ENCODE results near the gene UBAP2L.
"Not testable (repeated sequence)": the region's sequence is repeated elsewhere in the genome, so short reads cannot be mapped to it uniquely, and the experiment has no call there.

Gene UBAP2L

DNA sequence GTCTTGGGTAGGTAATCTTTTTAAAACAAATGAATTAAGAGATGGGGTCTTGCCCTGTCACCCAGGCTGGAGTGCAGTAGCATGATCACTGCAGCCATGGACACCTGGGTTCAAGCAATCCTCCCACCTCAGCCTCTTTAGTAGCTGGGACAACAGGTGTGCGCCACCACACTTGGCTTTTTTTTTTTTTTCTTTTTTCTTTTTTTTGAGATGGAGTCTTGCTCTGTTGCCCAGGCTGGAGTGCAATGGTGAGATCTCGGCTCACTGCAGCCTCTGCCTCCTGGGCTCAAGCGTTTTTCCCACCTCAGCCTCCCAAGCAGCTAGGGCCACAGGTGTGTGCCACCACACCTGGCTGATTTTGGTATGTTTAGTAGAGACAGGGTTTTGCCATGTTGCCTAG, 10.4 kb downstream of the UBAP2L start:
- not testable (repeated sequence) for H3K27me3 ChIP-seq (ENCODE audit: control insufficient read depth, insufficient read depth, low read length); H3K4me1 ChIP-seq (ENCODE audit: control insufficient read depth, insufficient read depth, low read length); H3K9ac ChIP-seq (ENCODE audit: low read depth, low read length); H3K9me3 ChIP-seq (ENCODE audit: control insufficient read depth, insufficient read depth, low read length); H3K4me3 ChIP-seq (ENCODE audit: low read depth, low read length)
- H3K36me3 ChIP-seq (ENCODE audit: control insufficient read depth, insufficient read depth, low read length): peaks cover 45% of the 10 kb centered on the region

DNA sequence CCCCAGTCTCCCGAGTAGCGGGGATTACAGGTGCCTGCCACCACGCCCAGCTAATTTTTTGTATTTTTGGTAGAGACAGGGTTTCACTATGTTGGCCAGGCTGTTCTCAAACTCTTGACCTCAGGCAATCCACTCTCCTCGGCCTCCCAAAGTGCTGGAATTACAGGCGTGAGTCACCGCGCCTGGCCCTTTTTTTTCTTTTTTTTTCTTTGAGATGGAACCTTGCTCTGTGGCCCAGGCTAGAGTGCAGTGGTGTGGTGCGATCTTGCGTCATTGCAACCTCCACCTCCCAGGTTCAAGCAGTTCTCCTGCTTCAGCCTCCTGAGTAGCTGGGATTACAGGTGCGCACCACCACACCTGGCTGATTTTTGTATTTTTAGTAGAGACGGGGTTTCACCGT, 12.4 kb downstream of the UBAP2L start:
- H3K36me3 ChIP-seq (ENCODE audit: control insufficient read depth, insufficient read depth, low read length): peaks cover 51% of the 10 kb centered on the region
- not testable (repeated sequence) for H3K4me1 ChIP-seq (ENCODE audit: control insufficient read depth, insufficient read depth, low read length); H3K27me3 ChIP-seq (ENCODE audit: control insufficient read depth, insufficient read depth, low read length); H3K9me3 ChIP-seq (ENCODE audit: control insufficient read depth, insufficient read depth, low read length); H3K4me3 ChIP-seq (ENCODE audit: low read depth, low read length); H3K9ac ChIP-seq (ENCODE audit: low read depth, low read length)

DNA sequence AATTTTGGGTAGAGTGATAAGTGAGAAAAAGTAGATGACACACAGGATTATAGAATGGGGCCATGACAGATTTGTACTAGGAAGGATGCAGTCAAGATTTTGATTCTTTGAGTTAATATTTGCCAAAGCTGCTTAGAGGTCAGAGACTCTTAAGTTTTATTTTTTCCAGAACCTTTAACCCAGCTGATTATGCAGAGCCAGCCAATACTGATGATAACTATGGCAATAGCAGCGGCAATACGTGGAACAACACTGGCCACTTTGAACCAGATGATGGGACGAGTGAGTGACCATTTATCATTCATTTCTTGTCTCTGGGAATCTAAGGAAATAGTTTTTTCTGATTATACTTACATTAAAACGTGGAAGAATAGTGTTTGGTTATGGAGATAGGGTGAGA, 16.1 kb downstream of the UBAP2L start:
- Histone ChIP-seq H3K9me3 (ENCODE audit: control insufficient read depth, insufficient read depth, low read length) (no peaks in the 10 kb centered on the region), H3K36me3 (ENCODE audit: control insufficient read depth, insufficient read depth, low read length) (peaks cover 37% of the 10 kb centered on the region), H3K27me3 (ENCODE audit: control insufficient read depth, insufficient read depth, low read length) (no peaks in the 10 kb centered on the region), H3K4me1 (ENCODE audit: control insufficient read depth, insufficient read depth, low read length) (no peaks in the 10 kb centered on the region), H3K9ac (ENCODE audit: low read depth, low read length) (no peak overlapping the region), H3K4me3 (ENCODE audit: low read depth, low read length) (no peak overlapping the region)

DNA sequence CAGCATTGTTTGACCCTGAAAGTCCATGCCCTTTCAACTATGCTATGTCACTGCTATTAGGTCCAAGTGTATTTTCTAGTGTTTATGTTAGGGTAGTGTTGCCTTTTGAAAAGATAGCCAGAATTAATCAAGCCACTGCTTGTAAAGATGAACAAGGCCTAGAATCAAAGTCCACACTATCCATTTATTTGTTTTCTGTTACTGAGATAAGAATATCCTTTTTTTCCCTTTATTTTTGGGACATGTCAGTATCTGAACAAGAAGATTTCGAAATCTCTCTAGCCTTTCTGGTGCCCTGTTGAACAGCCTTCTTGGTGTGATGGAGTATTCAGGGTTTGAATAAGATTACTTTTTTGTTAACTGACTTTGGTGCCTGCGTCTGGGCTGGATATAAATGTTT, 16.7 kb downstream of the UBAP2L start:
- no peaks in the 10 kb centered on the region for H3K27me3 ChIP-seq (ENCODE audit: control insufficient read depth, insufficient read depth, low read length)
- H3K36me3 ChIP-seq (ENCODE audit: control insufficient read depth, insufficient read depth, low read length): peaks cover 42% of the 10 kb centered on the region
- no peak overlapping the region for H3K4me3 ChIP-seq (ENCODE audit: low read depth, low read length)
- H3K4me1 ChIP-seq (ENCODE audit: control insufficient read depth, insufficient read depth, low read length): no peaks in the 10 kb centered on the region
- H3K9me3 ChIP-seq (ENCODE audit: control insufficient read depth, insufficient read depth, low read length): no peaks in the 10 kb centered on the region
- no peak overlapping the region for H3K9ac ChIP-seq (ENCODE audit: low read depth, low read length)

DNA sequence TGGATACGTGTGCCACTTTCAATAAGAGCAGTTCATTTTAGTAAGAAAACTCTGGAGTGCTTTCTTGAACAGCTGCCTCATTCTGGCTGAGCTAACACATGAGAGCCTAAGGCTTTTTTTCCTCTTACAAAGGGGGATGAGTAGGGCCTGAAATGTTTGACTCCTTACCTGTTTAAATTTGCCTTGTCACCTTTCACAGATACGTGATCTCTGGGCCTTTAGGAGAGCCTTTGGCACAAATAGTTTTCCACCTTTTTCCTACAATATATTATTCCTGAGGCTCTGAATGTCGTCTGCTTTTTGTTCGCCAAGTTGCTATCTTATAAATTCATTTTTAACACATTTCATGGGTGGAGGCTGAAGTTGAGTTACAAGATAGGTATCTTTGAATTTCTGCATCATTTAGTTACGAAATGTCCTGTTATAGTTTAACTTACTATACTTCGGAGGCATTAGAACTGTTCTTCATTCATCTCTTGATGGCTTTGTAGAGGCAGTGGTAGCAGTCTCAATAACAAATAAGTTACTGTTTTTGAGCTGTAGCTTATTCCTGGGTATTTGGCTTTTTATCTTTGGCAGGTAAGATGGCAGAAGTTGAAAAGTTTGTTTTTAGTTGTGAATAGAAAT, 17.2 kb downstream of the UBAP2L start:
- H3K27me3 ChIP-seq (ENCODE audit: control insufficient read depth, insufficient read depth, low read length): no peaks in the 10 kb centered on the region
- H3K9me3 ChIP-seq (ENCODE audit: control insufficient read depth, insufficient read depth, low read length): no peaks in the 10 kb centered on the region

DNA sequence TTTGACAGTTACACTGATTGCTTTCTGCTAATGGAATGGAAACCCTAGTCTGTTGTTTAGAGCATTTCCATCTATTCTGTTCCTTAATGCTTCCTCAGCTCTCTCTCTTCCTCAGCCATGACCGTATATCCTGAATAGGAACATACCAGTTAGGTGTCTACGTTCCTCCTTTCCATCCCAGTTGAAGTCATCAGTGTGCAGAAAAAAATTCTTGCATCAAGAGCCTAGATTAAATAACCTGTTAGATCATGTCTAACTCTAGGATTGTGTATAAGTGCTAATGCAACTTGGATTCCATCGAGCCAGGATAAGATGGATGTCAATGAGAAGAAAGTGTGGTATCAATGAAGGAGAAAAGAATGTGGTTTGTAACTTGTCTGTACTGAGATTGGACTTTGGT, 18.7 kb downstream of the UBAP2L start:
- Histone ChIP-seq H3K9me3 (ENCODE audit: control insufficient read depth, insufficient read depth, low read length) (no peaks in the 10 kb centered on the region), H3K9ac (ENCODE audit: low read depth, low read length) (no peak overlapping the region), H3K36me3 (ENCODE audit: control insufficient read depth, insufficient read depth, low read length) (peaks cover 44% of the 10 kb centered on the region), H3K27me3 (ENCODE audit: control insufficient read depth, insufficient read depth, low read length) (no peaks in the 10 kb centered on the region), H3K4me3 (ENCODE audit: low read depth, low read length) (no peak overlapping the region), H3K4me1 (ENCODE audit: control insufficient read depth, insufficient read depth, low read length) (no peaks in the 10 kb centered on the region)

More for the DNA sequence above, 17.2 kb downstream of the UBAP2L start:
- peaks cover 42% of the 10 kb centered on the region for H3K36me3 ChIP-seq (ENCODE audit: control insufficient read depth, insufficient read depth, low read length)
- H3K4me3 ChIP-seq (ENCODE audit: low read depth, low read length): no peak overlapping the region
- H3K4me1 ChIP-seq (ENCODE audit: control insufficient read depth, insufficient read depth, low read length): no peaks in the 10 kb centered on the region
- H3K9ac ChIP-seq (ENCODE audit: low read depth, low read length): no peak overlapping the region

DNA sequence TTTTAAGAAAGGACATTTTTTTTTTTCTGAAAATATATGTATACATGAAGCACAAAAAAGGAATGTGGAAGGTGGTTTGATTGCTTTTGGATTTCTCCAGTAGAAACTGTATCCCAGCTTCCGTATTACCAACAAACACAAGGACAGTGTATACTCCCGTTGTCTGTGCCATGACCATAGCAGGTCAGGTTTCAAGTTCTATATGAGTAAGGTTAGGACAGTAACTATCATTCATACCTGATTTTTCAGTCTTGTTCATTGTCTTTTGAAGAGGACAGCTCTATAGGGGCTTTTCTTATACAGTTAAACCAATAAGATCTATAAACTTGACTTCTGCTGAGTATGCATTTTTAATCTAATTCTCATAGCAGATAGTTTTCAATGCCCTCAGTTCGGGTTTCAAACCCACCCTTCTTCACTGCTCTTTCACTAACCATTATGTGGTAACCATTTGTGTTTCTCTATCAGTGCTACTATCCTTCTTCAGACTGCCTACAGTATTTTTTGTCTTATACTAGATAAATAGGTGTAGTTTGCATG, 19.6 kb downstream of the UBAP2L start:
- Histone ChIP-seq H3K4me3 (ENCODE audit: low read depth, low read length) (no peak overlapping the region), H3K9ac (ENCODE audit: low read depth, low read length) (no peak overlapping the region), H3K4me1 (ENCODE audit: control insufficient read depth, insufficient read depth, low read length) (no peaks in the 10 kb centered on the region), H3K27me3 (ENCODE audit: control insufficient read depth, insufficient read depth, low read length) (no peaks in the 10 kb centered on the region), H3K36me3 (ENCODE audit: control insufficient read depth, insufficient read depth, low read length) (peaks cover 42% of the 10 kb centered on the region), H3K9me3 (ENCODE audit: control insufficient read depth, insufficient read depth, low read length) (no peaks in the 10 kb centered on the region)

DNA sequence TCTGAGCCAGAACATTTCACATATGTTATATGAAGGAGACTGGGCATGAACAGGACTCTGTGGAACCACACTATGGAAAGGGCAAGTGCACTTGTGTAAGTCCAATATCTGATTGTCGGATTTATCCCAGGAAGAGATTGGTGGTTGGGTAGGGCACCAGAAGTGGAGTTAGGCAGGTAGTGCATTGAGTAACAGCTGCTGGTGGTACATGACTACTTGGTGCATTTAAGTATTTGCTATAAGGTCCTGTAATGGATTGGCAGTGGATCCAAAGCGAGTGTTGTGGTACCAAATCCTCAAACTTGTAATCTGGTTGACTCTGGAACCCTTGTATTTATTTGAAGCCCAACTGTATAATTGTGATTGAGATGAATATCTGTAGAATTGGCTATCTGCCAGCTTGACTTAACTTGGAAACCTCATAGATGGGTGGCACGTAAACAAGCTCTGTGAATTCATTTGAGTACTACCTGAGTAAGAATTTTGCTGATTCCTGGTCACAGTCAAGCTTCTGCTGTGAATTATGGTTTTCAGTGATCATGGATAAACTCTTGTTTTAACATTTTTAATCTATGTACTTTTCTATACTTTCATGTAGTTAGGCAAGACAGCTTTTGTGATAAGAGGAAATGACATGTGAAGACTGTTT, 21.1 kb downstream of the UBAP2L start:
- Histone ChIP-seq H3K36me3 (ENCODE audit: control insufficient read depth, insufficient read depth, low read length) (peaks cover 40% of the 10 kb centered on the region), H3K9ac (ENCODE audit: low read depth, low read length) (no peak overlapping the region), H3K4me1 (ENCODE audit: control insufficient read depth, insufficient read depth, low read length) (no peaks in the 10 kb centered on the region), H3K9me3 (ENCODE audit: control insufficient read depth, insufficient read depth, low read length) (no peaks in the 10 kb centered on the region), H3K4me3 (ENCODE audit: low read depth, low read length) (no peak overlapping the region), H3K27me3 (ENCODE audit: control insufficient read depth, insufficient read depth, low read length) (no peaks in the 10 kb centered on the region)

DNA sequence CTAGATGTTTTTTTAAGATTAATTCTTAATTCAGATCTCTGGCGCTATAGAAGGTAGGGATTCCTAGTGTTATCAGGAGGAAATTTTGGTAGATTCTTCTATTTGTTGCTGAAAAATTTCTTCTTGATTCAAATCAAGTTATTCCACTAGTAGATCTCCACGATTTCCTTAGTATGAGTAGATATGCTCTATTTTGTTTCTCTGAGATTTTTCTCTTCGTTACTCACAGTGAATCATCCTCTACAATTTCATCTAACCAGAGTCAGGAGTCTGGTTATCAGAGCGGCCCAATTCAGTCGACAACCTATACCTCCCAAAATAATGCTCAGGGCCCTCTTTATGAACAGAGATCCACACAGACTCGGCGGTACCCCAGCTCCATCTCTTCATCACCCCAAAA, 32.9 kb downstream of the UBAP2L start:
- H3K27me3 ChIP-seq (ENCODE audit: control insufficient read depth, insufficient read depth, low read length): no peaks in the 10 kb centered on the region
- no peak overlapping the region for H3K4me3 ChIP-seq (ENCODE audit: low read depth, low read length)
- no peak overlapping the region for H3K9ac ChIP-seq (ENCODE audit: low read depth, low read length)
- no peaks in the 10 kb centered on the region for H3K9me3 ChIP-seq (ENCODE audit: control insufficient read depth, insufficient read depth, low read length)
- H3K36me3 ChIP-seq (ENCODE audit: control insufficient read depth, insufficient read depth, low read length): peaks cover 90% of the 10 kb centered on the region
- no peaks in the 10 kb centered on the region for H3K4me1 ChIP-seq (ENCODE audit: control insufficient read depth, insufficient read depth, low read length)

DNA sequence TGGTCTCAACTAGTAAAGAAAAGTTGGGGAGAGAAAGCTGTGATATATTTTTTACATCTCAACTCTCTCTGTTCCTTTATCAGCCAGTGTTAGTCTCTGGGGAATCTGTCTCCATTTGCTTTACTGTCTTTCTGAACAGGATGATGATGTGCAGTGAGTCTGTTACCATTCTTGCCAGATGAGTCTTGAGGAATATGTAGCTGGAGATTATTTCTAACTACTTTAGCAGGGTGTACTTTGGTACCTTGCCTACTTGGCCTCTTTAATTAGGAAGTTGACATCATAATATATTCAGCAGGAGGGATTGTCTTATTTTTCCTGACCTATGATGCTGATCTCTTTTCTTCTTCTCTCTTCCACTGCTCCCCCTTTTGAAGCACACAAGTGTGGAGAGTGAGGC, 35.9 kb downstream of the UBAP2L start:
- Histone ChIP-seq H3K27me3 (ENCODE audit: control insufficient read depth, insufficient read depth, low read length) (no peaks in the 10 kb centered on the region), H3K4me3 (ENCODE audit: low read depth, low read length) (no peak overlapping the region), H3K9me3 (ENCODE audit: control insufficient read depth, insufficient read depth, low read length) (no peaks in the 10 kb centered on the region), H3K9ac (ENCODE audit: low read depth, low read length) (no peak overlapping the region), H3K36me3 (ENCODE audit: control insufficient read depth, insufficient read depth, low read length) (peaks cover 87% of the 10 kb centered on the region), H3K4me1 (ENCODE audit: control insufficient read depth, insufficient read depth, low read length) (no peaks in the 10 kb centered on the region)

DNA sequence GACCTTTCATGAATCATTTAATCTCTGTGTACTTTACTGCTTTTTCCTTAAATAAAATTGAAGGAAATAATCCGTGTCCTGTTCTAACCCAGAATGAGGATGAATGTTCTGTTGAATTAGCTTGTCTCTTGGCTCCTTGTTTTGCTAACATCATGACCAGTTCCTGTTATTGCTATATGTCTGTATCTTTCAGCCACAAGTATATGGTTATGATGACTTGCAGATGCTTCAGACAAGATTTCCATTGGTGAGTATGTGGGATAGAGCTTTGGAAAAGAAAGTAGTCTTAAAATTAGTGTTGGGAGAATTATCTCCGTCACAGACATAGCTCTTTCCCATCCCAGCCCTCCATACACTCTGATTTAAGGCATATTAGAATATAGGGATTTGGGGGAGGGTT, 38.0 kb downstream of the UBAP2L start:
- H3K9ac ChIP-seq (ENCODE audit: low read depth, low read length): no peak overlapping the region
- H3K36me3 ChIP-seq (ENCODE audit: control insufficient read depth, insufficient read depth, low read length): peaks cover 82% of the 10 kb centered on the region

DNA sequence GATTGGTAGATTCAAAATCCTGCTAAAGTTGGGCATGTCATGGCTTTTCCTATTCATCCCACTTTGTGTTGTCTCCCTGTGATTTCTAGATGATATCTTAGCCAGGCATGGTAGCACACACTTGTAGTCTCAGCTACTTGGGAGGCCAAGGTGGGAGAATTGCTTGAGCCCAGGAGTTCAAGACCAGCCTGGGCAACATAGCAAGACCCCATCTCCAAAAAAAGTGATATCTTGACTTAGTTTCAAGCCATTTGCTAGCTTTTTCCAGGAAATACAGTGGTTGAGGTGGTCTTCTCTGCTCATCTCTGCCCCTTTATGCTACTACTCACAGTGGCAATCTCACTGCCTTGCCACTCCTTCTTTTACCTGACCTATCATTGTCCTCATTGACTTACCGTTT, 39.4 kb downstream of the UBAP2L start:
- Histone ChIP-seq H3K9ac (ENCODE audit: low read depth, low read length) (no peak overlapping the region), H3K36me3 (ENCODE audit: control insufficient read depth, insufficient read depth, low read length) (peaks cover 69% of the 10 kb centered on the region), H3K4me1 (ENCODE audit: control insufficient read depth, insufficient read depth, low read length) (no peaks in the 10 kb centered on the region), H3K9me3 (ENCODE audit: control insufficient read depth, insufficient read depth, low read length) (no peaks in the 10 kb centered on the region), H3K27me3 (ENCODE audit: control insufficient read depth, insufficient read depth, low read length) (no peaks in the 10 kb centered on the region), H3K4me3 (ENCODE audit: low read depth, low read length) (no peak overlapping the region)

More for the DNA sequence above, 38.0 kb downstream of the UBAP2L start:
- no peaks in the 10 kb centered on the region for H3K9me3 ChIP-seq (ENCODE audit: control insufficient read depth, insufficient read depth, low read length)
- H3K27me3 ChIP-seq (ENCODE audit: control insufficient read depth, insufficient read depth, low read length): no peaks in the 10 kb centered on the region
- no peak overlapping the region for H3K4me3 ChIP-seq (ENCODE audit: low read depth, low read length)
- no peaks in the 10 kb centered on the region for H3K4me1 ChIP-seq (ENCODE audit: control insufficient read depth, insufficient read depth, low read length)

All from iPS-15b (cell line).